ENCODE measurements around the gene C10orf67. TPM values are rescaled to one million over a fixed set of nuclear protein-coding genes. Genes with fewer than 3 reads are reported as not detected.

C10orf67 gene
- total and polyA plus RNA-seq, 2 of the 8 experiments (the other 6 are each of a cell fraction or from before 2014, with no cell fraction given) = 0.05 to 0.11 TPM

- no peak overlapping the region for H4K8ac ChIP-seq (ENCODE audit: extremely low read depth, insufficient read depth, low read length)
- H2BK20ac ChIP-seq (ENCODE audit: low read length) = no peak overlapping the region
- H4K91ac ChIP-seq (replicated peaks; ENCODE audit: insufficient read length, low read length) = no peak overlapping the region
- no peak overlapping the region for H3K4me3 ChIP-seq (ENCODE audit: extremely low read depth in 1 of 4, insufficient read depth in 2 of 4, low read depth in 3 of 4, low read length in 4 of 4)
- no peak overlapping the region for H3K4ac ChIP-seq (replicated peaks; ENCODE audit: insufficient read length, low read depth, low read length)
- no peaks in the 10 kb centered on the region for H3K27me3 ChIP-seq (replicated peaks in 1 of 4; ENCODE audit: control insufficient read depth in 3 of 4, extremely low read depth in 1 of 4, insufficient read depth in 3 of 4, low read length in 3 of 4)
- no peak overlapping the region for H3K4me2 ChIP-seq (ENCODE audit: insufficient read depth in 1 of 2, low read depth in 2 of 2, low read length in 2 of 2)
- H3K23me2 ChIP-seq (ENCODE audit: low read depth, low read length) = no peaks in the 10 kb centered on the region
- ChIA-PET CTCF (ENCODE audit: partially characterized antibody) (no interaction called here), POLR2A (ENCODE audit: partially characterized antibody) (no interaction called here)
- no peak overlapping the region for H2AFZ ChIP-seq (ENCODE audit: low read length)
- H3K4me1 ChIP-seq (replicated peaks in 1 of 4; ENCODE audit: control insufficient read depth in 3 of 4, insufficient read depth in 4 of 4, low read length in 3 of 4) = no peaks in the 10 kb centered on the region
- no peak overlapping the region for H3K9ac ChIP-seq (replicated peaks in 1 of 4; ENCODE audit: extremely low read depth in 1 of 4, low read depth in 3 of 4, low read length in 3 of 4)
- H2BK5ac ChIP-seq (ENCODE audit: low read depth, low read length) = no peak overlapping the region
- DNase-seq (ENCODE audit: low read depth in 1 of 2, low spot score in 2 of 2) = no peak
- H4K5ac ChIP-seq (ENCODE audit: insufficient read length, low read depth, low read length) = no peak overlapping the region
- H4K20me1 ChIP-seq (replicated peaks in 1 of 2; ENCODE audit: control insufficient read depth in 1 of 2, insufficient read depth in 2 of 2, low read length in 2 of 2) = no peaks in the 10 kb centered on the region
- H2BK15ac ChIP-seq (ENCODE audit: low read length) = no peak overlapping the region
- no peak overlapping the region for H3K56ac ChIP-seq (replicated peaks; ENCODE audit: insufficient read length, low read depth, low read length)
- no peaks in the 10 kb centered on the region for H3K36me3 ChIP-seq (ENCODE audit: control insufficient read depth in 2 of 4, insufficient read depth in 4 of 4, low read length in 3 of 4)
- H3K79me2 ChIP-seq (ENCODE audit: control insufficient read depth in 1 of 2, insufficient read depth in 2 of 2, low read length in 2 of 2) = no peaks in the 10 kb centered on the region
- H2BK120ac ChIP-seq (replicated peaks; ENCODE audit: low read depth, low read length) = no peak overlapping the region
- no peak overlapping the region for H3K27ac ChIP-seq (ENCODE audit: low read depth, low read length)
- no peak overlapping the region for H2BK12ac ChIP-seq (ENCODE audit: low read depth, low read length)
- H3K79me1 ChIP-seq (ENCODE audit: low read depth, low read length) = no peaks in the 10 kb centered on the region
- H3K18ac ChIP-seq (ENCODE audit: extremely low read depth, low read length) = no peak overlapping the region
- whole genome bisulfite sequencing, 2 experiments (ENCODE audit: extremely low coverage in 1 of 2, insufficient coverage in 1 of 2, insufficient read length in 1 of 2, insufficient replicate concordance in 2 of 2, low coverage in 1 of 2, low lambda C conversion rate in 2 of 2, missing lambda C conversion rate in 1 of 2) = 80% methylated on average over 1 of the region's 1 CpG; no CpG with 5 or more reads in 1 of the 2 experiments
- H3K14ac ChIP-seq (ENCODE audit: insufficient read length) = no peak overlapping the region
- H3K9me3 ChIP-seq (ENCODE audit: insufficient read depth in 2 of 2, low read depth in 1 of 2, low read length in 1 of 2) = 0 out of 4 replicates have a peak, but pooled peaks cover 0 to 3% of the 10 kb centered on the region in 2 experiments
- H3K23ac ChIP-seq (ENCODE audit: insufficient read length) = no peak overlapping the region
- no peak overlapping the region for H2AK5ac ChIP-seq (ENCODE audit: low read depth, low read length)
- no peak for FAIRE-seq
- TF ChIP-seq CHD2 (IDR thresholded peaks at IDR 0.05; ENCODE audit: low read length) (no peak), E2F6 (IDR thresholded peaks at IDR 0.05) (no peak), ATF2 (IDR thresholded peaks at IDR 0.05; ENCODE audit: low read length) (no peak)
These were observed 26.5 kb upstream of the C10orf67 start for GRCh38 chr10:23371073-23371472.

Measured in H1 (cell line).